ENCODE data around the gene NPBWR2. TPM values are rescaled to one million over a fixed set of nuclear protein-coding genes. Genes with fewer than 3 reads are reported as not detected.

The NPBWR2 gene
- total RNA-seq, 3 donors from 2014 or later (not counting 1 experiment from before 2014, with no cell fraction given), result not detected

GRCh38 chr20:64113796-64114355 is 6.5 kb upstream of the NPBWR2 start:
- H3K27ac ChIP-seq (ENCODE audit: low read length), result no peak overlapping the region
- Mint-ChIP-seq H3K27me3 (ENCODE audit: low read depth in 2 of 2) (no peaks in the 10 kb centered on the region), H3K9me3 (no peaks in the 10 kb centered on the region), H3K27ac (no peak overlapping the region), H3K36me3 (no peaks in the 10 kb centered on the region), H3K4me3 (no peak overlapping the region), H3K4me1 (no peaks in the 10 kb centered on the region)
- DNase-seq (no peak), ATAC-seq (no peak)
- no peaks in the 10 kb centered on the region for H3K9me3 ChIP-seq (ENCODE audit: control insufficient read depth, insufficient read depth, low read length)
- no peaks in the 10 kb centered on the region for H3K4me1 ChIP-seq (ENCODE audit: control insufficient read depth, insufficient read depth, low read length)
- H3K36me3 ChIP-seq (ENCODE audit: control insufficient read depth, insufficient read depth, low read length), result no peaks in the 10 kb centered on the region
- TF ChIP-seq, protein P1, sequence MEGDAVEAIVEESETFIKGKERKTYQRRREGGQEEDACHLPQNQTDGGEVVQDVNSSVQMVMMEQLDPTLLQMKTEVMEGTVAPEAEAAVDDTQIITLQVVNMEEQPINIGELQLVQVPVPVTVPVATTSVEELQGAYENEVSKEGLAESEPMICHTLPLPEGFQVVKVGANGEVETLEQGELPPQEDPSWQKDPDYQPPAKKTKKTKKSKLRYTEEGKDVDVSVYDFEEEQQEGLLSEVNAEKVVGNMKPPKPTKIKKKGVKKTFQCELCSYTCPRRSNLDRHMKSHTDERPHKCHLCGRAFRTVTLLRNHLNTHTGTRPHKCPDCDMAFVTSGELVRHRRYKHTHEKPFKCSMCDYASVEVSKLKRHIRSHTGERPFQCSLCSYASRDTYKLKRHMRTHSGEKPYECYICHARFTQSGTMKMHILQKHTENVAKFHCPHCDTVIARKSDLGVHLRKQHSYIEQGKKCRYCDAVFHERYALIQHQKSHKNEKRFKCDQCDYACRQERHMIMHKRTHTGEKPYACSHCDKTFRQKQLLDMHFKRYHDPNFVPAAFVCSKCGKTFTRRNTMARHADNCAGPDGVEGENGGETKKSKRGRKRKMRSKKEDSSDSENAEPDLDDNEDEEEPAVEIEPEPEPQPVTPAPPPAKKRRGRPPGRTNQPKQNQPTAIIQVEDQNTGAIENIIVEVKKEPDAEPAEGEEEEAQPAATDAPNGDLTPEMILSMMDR (IDR thresholded peaks at IDR 0.05), result no peak
- H3K27me3 ChIP-seq (ENCODE audit: control insufficient read depth, insufficient read depth, low read length), result no peaks in the 10 kb centered on the region
- H3K4me3 ChIP-seq (ENCODE audit: low read length), result no peak overlapping the region
- intact Hi-C loops (cut with micrococcal nuclease), result no loop called here
- WGBS (ENCODE audit: insufficient coverage), result 87% methylated on average over 13 of the region's 13 CpGs

GRCh38 chr20:64113444-64113775 is 6.0 kb upstream of the NPBWR2 start:
- Histone ChIP-seq H3K36me3 (ENCODE audit: control insufficient read depth, insufficient read depth, low read length) (no peaks in the 10 kb centered on the region), H3K4me1 (ENCODE audit: control insufficient read depth, insufficient read depth, low read length) (no peaks in the 10 kb centered on the region), H3K27ac (ENCODE audit: low read length) (no peak overlapping the region), H3K9me3 (ENCODE audit: control insufficient read depth, insufficient read depth, low read length) (no peaks in the 10 kb centered on the region), H3K27me3 (ENCODE audit: control insufficient read depth, insufficient read depth, low read length) (no peaks in the 10 kb centered on the region), H3K4me3 (ENCODE audit: low read length) (no peak overlapping the region)
- DNase-seq, result no peak
- TF ChIP-seq, protein P1 (IDR thresholded peaks at IDR 0.05), result no peak
- Mint-ChIP-seq H3K27me3 (ENCODE audit: low read depth in 2 of 2) (no peaks in the 10 kb centered on the region), H3K9me3 (no peaks in the 10 kb centered on the region), H3K27ac (no peak overlapping the region), H3K4me3 (no peak overlapping the region), H3K36me3 (no peaks in the 10 kb centered on the region), H3K4me1 (no peaks in the 10 kb centered on the region)
- WGBS (ENCODE audit: insufficient coverage), result 91% methylated on average over 6 of the region's 6 CpGs
- intact Hi-C loops (cut with micrococcal nuclease), result no loop called here
- ATAC-seq, result no peak

- Mint-ChIP-seq H3K4me1 (peaks cover 0 to 5% of the 10 kb centered on the region in 2 donors), H3K27ac (no peak overlapping the region), H3K36me3 (no peaks in the 10 kb centered on the region), H3K9me3 (no peaks in the 10 kb centered on the region), H3K27me3 (ENCODE audit: low read depth in 2 of 2) (no peaks in the 10 kb centered on the region), H3K4me3 (no peak overlapping the region)
- no peaks in the 10 kb centered on the region for H3K9me3 ChIP-seq (ENCODE audit: control insufficient read depth, insufficient read depth, low read length)
- H3K36me3 ChIP-seq (ENCODE audit: control insufficient read depth, insufficient read depth, low read length), result no peaks in the 10 kb centered on the region
- intact Hi-C loops (cut with micrococcal nuclease), result no loop called here
- no peak overlapping the region for H3K4me3 ChIP-seq (ENCODE audit: low read length)
- ATAC-seq (no peak), DNase-seq (no peak)
- no peak overlapping the region for H3K27ac ChIP-seq (ENCODE audit: low read length)
- TF ChIP-seq, protein P1 (IDR thresholded peaks at IDR 0.05), result no peak
- WGBS (ENCODE audit: insufficient coverage), result 88% methylated on average over 18 of the region's 18 CpGs
- H3K4me1 ChIP-seq (ENCODE audit: control insufficient read depth, insufficient read depth, low read length), result peaks cover 4% of the 10 kb centered on the region
- H3K27me3 ChIP-seq (ENCODE audit: control insufficient read depth, insufficient read depth, low read length), result no peaks in the 10 kb centered on the region
These were observed 5.5 kb upstream of the NPBWR2 start for GRCh38 chr20:64112691-64113443.

Measured in natural killer cell (primary cell).